ENCODE data around the gene AGBL4.

DNA sequence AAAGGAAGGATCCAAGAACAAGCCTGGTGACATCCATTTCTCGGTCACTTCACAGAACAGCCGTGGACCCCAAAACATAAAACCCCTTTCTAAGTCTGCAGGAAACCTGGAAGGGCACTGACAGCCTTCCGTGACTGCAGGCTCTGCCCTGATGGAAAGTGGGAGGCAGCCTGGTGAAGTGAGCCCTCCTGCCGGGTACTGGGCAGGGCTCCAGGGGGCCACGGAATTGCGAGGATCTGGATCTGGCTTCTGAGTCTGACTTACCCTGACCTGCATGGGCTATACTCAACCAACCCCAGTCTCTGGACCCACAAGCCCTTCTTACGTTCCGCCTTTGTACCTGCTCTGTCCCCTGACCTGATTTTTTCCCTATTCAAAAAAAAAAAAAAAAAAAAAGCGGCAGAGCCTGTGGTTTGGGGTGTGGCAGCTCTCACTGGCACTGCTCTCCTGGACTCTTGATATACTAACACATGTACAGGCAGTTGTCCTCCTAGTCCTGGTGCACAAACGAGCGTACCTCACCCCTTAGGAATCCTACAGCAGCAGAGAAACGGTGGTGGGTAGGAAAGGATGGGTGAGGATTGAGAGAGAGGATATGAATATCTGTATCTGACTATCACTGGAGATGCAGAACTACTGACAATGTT is 1330.0 kb downstream of the AGBL4 start:
- TF ChIP-seq EZH2 (IDR thresholded peaks at IDR 0.05) (no peak), POLR2AphosphoS5 (IDR thresholded peaks at IDR 0.05; ENCODE audit: borderline replicate concordance, low read depth, low read length) (no peak), FOXP2 (optimal IDR thresholded peaks at IDR 0.05; ENCODE audit: control extremely low read depth, extremely low read length, insufficient read depth) (no peak)

Measured in SK-N-MC (cell line).